ENCODE data around the gene PACRG. TPM values are rescaled to one million over a fixed set of nuclear protein-coding genes. Genes with fewer than 3 reads are reported as not detected.

The PACRG gene
- total RNA-seq, 1 donor from 2014 or later = 0.17 TPM

DNA sequence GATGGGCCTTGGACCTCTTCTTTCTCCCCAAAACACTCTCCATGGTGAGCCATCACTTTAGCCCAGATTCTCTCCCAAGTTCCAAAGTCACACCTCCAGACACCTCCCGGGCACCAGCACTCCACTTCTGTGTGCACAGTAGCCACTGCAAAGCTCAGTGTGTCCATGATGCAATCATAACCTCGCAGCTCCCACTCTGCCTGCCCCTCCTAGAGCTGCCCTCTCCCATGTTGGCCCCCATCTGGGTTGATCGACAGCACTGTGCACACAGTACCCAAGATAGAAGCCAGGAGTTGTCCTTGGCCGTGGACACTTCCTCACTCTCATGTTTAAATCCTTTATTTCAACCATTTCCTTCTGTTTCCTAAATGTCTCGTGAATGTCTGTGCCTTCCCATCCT, 293.3 kb downstream of the PACRG start:
- no peak for DNase-seq

DNA sequence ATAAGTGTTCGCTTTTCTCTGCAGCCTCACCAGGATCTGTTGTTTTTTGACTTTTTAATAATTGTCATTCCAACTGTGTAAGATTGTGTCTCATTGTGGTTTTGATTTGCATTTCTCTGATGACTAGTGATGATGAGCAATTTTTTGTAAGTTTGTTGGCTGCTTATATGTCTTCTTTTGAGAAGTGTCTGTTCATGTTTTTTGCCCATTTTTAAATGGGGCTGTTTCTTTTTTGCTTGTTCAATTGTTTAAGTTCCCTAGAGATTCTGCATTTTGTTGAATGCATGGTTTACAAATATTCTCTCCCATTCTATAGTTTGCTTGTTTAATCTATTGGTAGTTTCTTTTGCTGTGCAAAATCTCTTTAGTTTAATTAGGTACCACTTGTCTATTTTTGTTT, 295.9 kb downstream of the PACRG start:
- no peak for DNase-seq

DNA sequence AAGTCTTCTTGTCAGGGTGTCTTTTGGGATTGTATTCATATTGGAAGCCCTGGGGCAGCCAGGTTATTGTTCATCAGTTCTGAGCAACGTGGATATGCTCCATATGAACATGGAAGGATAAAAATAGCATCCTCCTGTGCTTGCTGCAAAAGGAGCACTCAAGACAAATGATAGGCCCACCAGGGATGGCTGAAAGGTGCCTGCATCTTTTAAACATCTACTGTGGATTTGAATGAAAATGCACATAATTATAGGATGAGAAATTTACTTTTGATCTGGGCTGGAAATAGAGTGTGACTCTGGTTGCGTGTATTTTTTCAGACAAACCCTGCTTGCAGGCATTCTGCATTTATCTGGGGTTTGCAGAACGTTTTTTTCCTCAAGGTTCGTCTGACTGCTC, 299.1 kb downstream of the PACRG start:
- DNase-seq = no peak

DNA sequence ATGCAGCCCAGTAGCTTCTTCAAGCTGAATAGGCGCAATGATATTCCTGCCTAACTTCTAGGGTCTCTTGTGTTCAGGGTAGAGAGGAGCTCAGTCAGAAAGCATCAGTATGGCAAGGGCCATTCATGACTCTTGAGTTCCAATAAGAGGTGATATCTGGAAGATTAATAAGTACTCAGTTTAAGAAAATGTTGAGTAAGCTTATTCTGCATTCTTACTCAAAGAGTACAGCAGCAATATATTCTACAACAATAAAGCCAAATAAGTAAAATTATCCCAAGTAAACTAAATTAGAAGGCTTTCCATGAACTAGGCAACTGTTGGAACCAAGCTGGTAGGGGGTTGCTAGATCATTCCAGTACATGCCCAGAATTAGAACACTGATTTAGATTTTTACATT, 303.2 kb downstream of the PACRG start:
- no peak for DNase-seq

DNA sequence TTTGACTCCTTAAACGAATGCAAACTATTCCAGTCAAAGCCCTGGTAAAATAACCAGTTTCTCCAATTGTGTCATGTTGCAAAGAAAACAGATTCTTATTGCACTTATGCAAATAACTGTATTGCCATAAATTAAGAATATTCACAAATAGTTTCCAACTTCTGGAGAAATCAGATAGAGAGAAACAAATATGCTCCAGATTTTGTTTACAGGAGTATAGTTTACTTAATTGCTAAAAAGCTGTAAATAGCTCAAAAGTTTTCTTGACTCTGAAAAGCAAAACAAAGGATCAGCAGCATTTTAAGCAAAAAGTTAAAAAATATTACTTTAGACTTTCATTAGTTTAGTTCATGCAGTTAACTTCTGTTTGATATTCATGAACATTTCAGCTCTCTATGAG, 304.2 kb downstream of the PACRG start:
- no peak for DNase-seq

DNA sequence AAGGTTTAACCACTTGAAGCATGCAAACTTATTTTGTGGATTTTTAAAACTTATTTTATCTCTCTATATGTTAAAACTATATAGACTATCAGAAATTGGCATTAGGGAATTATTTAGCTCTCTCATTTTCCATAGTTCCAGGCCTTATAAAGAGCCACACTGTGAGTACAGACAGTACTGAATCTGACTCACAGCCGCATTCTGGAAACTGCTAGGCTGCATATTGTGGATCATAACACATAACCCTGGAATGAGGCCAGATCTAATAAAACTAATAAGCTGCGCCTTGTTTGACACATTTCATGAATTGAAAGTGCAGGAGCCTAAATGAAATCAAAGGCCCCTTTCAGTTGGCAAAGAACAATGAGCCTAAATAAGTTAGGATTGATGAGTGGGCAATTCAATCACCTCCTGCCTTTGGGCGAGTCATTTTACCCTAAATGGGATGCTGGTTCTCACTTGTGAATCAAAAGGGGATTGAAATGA, 308.4 kb downstream of the PACRG start:
- DNase-seq = no peak

DNA sequence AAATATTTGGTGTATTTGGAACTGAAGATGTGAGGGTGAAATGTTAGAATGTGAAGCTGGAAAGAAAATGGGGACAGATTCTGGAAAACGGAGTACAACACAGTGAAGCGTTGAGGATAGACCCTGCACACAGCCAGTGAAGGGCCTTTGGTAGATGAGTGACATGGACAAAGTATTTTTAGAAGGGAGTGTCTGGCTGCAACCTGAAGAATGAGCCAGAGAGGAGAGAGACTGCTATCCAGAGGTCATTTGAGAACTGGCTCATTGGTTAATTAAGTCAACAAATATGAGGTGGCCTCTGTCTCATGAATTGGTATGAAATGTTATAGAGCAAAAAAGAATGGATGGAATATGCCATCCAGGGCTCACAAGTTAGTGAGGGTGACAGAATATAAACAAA, 310.5 kb downstream of the PACRG start:
- no peak for DNase-seq

DNA sequence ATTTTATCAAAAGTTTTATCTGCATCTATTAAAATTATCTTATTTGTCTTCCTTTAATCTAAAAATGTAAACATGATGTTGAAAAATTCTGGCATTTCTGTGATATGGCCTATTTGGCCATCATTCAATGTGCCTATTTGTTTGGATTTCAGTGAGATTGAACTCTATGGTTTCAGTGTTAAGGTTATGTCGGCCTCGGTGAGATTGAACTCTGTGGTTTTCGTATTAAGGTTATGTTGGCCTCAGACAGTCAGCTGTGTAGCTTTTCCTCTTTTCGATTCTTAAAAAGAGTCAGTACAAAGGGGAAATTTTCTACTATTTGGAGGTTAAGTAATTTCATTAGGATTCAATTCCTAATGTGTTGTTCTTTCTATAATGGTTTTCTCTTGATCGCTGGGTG, 320.6 kb downstream of the PACRG start:
- DNase-seq = no peak

DNA sequence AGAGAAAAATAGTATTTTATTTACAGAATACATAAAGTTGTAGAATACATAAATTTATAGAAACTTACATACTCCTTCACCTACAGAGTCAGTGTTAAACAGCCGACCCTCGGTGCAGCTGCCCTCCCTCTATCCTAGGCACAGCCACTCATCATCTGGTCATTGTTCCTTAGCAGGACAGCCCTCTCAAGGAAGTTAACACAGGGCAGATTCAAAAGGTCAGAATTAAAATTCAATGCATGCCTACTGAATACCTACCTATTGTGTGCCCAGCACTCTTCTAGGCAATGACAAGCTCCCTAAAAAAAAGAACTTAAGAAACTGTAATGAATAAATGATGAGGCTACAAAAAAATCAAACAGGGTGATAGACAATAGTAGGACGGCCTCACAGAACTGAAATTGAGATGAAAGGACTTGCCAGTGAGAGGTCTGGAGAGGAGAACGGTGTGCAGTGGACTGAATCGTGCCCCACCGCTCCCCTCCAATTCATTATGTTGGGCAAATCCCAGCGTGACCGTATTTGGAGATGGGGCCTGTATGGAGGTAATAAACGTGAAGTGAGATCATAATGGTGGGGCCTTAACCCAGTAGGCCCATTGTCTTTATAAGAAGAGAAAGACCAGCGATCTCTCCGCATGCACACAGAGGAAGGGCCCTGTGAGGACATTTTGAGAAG, 326.0 kb downstream of the PACRG start:
- DNase-seq = no peak

DNA sequence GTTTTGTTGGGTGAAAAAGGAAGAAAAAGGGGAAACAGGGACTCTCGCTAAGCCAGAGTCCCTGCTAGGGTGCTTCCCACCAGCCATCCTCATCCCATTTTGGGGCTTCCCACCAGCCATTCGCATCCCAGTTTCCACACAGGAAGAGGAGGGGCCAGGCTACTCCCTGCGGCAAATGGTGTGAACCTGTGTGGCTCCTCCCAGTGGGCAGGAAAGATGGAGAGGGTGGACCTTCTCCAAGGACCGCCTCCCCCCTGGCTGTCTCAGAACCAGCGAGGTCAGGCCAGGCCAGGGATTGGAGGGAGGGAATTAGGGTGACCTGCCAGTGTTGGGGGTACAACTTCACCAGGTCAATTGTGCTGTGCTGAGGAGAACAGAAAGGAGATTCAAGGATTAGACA, 326.9 kb downstream of the PACRG start:
- no peak for DNase-seq

DNA sequence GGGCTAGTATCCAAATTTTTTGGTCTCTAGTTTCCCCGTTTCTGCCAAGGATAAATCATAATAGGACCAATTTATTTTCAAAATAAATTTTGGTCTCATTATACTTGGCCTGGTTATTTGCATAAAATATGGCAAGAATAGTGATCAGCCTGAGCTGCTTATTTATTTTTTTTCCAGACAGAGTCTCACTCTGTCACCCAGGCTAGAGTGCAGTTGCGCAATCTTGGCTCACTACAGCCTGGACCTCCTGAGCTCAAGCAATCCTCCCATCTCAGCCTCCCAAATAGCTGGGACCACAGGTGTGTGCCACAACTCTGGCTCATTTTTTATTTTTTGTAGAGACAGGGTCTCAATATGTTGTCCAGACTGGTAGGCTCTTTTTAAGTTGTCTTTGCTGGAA, 329.5 kb downstream of the PACRG start:
- no peak for DNase-seq

DNA sequence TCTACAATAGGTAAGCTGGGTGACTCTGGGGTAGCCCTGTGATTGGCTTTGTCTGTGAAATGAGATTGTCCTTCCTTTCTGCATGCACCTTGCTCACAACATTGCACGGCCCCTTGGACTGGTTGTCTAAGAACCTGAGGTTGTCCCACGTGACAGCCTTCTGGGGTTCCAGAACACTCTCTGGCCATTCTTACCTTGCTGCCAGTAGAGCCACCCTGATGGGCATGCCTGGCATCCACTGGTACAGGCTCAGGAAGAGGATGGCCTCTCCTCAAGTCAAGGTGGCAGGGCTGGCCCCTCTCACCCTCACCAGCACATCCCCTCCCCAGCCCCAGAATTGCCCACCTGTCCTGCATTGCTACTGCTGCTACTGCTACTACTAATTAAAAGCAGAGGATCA, 335.0 kb downstream of the PACRG start:
- DNase-seq = no peak

DNA sequence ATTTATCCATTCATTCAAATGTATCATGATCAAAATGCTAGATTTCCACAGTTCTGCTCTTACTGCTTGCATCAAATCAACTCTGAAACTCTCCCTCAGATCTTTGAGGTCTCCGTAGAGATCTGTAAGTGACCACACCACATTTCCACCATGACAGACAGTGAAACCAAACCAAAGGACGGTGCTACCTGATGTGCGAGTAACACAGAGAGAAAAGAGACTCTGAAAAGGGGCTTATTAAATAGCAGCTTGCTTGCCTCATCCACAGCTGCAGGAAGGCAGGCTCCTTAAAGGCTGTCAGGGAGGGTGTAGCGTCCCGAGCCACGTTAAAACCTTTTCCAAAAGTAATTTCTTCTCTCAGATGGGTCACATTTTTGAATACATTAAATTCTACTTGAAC, 335.8 kb downstream of the PACRG start:
- DNase-seq = no peak

DNA sequence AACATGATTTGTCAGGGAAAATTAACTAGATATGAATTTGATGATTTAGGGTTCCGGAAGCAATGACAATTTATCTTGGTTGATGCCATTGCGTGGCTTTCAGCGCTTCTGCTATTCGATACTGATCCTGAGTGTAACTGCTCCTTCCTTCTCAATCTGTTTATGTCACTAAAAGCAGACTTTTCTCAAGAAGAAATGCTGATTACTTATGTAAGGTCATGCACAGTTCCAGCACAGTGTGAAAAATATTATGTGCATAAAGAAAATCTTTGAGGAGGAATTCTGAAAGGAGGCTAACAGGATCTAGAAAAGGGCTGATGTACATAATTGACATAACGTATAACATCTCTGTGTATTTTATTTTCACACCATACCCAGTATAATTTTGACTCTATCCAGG, 336.6 kb downstream of the PACRG start:
- no peak for DNase-seq

DNA sequence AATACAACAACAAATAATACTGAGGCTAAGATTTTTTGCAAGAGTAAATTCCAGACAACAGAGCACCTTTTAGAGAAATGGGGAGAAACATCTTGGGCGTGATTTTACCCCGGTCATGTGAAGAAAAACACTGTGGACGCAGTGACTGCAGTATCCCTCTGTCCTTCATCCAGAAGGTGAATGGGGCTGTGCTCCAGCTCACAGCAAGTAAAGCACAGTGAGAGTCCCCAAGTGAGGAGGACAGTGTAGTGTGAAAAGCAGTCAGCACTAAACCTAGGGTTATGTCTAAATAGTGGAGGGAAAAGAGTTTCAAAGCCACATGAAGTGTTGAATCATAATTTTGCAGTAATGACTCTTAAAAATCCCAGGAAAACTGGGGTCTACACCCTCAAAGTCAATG, 338.4 kb downstream of the PACRG start:
- DNase-seq = no peak

DNA sequence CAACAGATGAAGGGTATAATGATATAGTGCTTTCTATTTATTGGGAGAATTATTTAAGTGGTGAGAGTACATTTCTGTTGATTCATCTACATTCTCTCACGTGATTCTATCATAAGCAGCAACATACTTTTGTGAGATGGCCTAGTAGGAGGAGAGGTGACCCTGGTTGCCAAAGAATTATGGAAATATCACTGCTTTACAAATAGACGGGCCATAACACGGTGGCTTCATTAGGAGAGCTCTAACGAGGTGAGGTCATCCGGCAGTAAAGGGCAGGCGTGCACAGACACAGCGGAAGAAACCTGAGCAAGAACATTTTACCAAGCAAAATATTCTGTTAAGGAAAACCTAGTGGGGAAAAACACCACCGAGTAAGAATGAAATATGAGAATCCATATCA, 349.4 kb downstream of the PACRG start:
- DNase-seq = no peak

DNA sequence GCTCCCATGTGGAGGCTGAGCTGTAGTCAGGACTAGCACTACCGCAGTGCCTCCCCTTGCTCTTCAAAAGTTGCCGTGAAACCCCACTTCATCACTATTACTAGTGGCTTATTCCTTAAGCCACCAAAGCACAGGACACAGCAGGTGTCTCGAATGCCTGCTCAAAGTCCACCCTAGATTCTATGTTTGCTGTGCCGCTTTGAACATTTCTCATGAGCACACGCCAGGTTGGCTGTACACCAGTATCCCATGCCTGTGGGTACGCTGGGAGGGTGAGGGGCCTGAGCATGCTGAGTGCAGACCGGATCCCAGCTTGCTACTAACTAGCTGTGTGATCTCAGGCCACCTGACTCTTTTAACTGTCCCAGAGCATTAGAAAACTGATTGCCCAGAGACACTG, 350.9 kb downstream of the PACRG start:
- DNase-seq = no peak

DNA sequence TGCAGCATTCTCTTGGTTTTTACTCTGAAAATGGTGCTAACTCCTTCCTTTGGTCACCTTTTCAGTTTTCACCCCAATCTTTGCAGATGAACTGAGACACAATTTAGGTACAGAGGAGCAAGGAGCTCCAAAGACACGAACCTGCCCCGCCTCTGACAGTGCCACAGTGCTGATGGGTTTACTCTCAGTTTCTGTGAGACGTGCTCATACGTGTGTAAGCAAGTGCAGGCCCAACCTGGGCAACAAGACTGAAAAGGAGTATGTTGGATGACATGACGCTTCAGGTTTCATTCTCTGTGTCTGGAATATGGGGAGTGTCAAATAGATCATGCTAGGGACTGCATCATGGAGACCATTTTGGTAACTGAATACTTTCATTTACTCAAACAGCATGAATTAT, 352.5 kb downstream of the PACRG start:
- no peak for DNase-seq

DNA sequence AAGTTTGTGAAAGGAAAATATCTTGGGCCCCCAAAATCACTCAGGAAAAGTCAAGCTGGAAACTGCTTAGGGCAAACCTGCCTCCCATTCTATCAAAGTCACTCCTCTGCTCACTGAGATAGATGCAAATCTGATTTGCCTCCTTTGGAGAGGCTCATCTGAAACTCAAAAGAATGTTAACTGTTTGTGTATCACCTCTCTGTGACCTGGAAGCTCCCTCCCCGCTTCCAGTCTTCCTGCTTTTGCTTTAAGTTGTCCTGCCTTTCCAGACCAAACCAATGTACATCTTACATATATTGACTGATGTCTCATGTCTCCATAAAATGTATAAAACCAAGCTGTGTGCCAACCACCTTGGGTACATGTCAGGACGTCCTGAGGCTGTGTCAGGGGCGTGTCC, 355.4 kb downstream of the PACRG start:
- no peak for DNase-seq

DNA sequence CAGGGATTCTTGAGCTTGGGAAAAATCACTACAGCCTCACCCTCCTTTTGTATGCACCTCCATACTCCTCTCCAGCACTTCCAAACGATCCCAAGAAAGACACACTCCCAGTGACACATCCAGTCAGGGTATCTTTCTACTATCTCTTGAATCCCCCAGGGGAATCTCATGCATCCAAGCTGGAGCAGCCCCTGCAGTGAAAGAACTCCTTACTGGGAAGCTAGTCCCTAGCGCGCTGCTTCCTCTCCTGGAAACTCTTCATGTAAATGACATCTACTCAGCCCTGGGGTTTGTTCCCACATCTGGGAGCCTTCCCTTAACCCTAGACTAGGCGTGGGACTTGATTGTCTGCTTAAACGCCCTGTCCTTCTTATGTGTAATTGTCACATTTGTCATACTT, 357.7 kb downstream of the PACRG start:
- DNase-seq = no peak

DNA sequence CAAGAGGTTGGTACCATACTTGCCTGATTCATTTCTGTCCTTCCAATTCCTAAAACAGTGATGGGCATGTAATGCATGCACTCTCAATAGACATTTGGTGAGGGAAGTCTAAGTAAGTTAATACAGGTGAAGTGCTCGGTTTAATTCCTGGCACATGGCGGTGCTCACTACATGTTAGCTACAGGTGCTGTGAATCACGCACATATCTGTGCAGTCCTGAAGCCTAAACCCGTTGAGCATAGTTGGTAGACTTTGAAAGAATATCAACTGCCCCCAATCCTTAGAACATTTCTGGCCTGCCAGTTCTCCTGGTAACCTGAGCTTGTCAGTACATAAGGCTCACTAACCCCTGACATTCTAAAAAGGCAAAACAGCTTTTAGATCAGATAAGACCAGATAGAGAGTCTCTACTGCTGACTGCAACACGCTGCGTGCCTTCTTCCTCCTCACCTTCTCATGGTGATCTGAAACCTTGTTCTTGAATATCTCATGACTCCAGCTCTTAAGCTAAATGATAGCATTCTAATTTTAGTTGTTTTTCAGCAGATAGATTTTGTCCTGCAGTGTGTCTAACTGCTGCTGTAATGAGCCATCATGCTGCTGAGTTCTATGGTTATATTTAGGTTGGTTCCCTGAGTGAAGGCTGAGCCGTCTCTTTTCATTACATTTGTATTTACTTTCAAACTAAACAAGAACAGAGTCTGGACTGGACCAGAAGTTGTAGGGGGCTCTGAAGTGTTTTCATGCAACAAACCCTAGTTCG, 358.3 kb downstream of the PACRG start:
- no peak for DNase-seq

DNA sequence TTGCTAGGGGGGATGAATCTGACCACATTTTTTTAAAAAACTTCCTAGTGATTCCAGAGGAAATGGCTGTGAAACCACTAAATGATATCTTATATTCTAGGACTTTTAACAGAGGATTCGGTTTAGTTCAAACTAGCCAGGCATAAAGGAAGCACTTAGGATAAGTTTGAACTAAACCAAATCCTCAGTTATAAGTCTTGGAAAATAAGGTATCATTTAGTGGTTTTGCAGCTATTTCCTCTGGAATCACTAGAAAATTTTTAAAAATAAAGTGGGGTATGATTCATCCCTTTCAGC, 358.8 kb downstream of the PACRG start:
- no peak for DNase-seq

DNA sequence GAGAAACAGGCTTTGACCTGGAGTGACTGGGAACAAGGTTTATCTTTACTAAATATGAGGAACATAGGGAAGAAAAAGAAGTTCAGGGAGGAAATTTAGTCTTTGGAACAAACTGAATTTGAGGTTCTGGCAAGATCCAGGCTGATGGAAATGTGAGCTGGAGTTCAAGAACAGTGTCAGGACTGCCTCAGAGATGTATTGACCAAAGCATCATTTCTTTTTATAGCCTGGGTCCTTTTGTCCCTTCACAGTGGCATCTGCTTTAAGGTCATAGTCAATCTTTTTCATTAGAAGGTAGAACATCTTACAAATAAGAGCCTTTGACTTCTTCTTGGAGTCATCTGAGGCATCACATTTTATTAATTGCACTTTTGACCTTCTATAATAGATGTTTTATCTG, 360.2 kb downstream of the PACRG start:
- no peak for DNase-seq

DNA sequence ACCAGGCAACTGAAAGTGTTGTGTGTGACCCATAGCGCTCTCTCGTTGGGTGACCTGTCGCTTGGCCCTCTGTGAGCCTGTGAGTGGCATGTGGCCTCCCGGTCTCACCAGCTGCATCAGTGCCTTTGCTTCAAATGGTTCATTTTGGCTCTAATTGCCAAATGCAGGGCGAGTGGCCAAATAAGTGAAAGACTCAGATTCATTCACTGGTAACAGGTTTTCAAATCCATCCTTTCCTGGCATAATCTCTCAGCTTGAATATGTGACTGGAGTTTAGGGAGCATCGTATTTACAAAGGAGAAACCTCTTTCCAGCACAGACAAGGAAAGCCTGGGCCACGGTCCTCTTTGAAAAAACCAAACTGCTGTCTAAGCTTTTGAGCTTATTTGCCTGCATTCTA, 365.1 kb downstream of the PACRG start:
- no peak for DNase-seq

DNA sequence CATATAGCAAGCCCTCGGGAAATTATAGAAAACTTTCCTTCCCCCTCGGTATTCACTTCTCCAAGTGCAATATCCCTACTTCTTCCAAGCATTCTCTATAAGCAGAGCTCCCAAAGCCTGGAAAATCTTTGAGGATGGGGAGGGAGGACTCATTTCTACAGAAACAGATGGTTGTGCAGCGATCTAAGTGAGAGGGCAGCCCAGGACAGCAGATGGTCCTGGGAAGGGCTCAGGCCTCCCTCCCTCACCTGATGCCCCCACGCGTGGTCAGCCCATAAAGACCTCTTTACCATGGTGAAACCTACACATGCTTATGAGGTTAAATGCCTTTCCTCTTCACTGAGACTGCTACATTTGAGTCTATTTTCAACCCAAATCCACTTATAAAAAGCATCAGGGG, 367.1 kb downstream of the PACRG start:
- DNase-seq = no peak

Data from dermis blood vessel endothelial cell (primary cell).